HCT116 (cell line): ENCODE data around the gene CCDC184. TPM values are rescaled to one million over a fixed set of nuclear protein-coding genes. Genes with fewer than 3 reads are reported as not detected.

ENCODE experiments used
- ATAC-seq: fragments of 200-7000 bp; cut with Tn5 transposase; 2 replicates; pipeline ENCODE4 v1.9.1; 2020; ENCODE audit warnings: mild to moderate bottlenecking, moderate library complexity
- BruUV-seq: library from RNA; stranded (reverse); fragments of 400-500 nt; replicated peaks from 2 replicates; lab custom pipeline; 2021; lab: Mats Ljungman, UMichigan
- CTCF ChIA-PET: fragments of 300-600 bp; sonication (Branson Sonifier 250); formaldehyde crosslinking; loops from one replicate; lab custom pipeline; 2021; ENCODE audit warnings: antibody characterized with exemption; lab: Charles Lee
- POLR2A ChIA-PET: fragments of 300-600, 350-600 bp; sonication (Branson Sonifier 250); formaldehyde crosslinking; loops from one replicate; lab custom pipeline; 2021; ENCODE audit warnings: antibody characterized with exemption; lab: Charles Lee
- RAD21 ChIA-PET, 2 experiments: fragments of 300-600 bp; sonication (Branson Sonifier 250); formaldehyde crosslinking; loops; one replicate each; lab custom pipeline; 2023; ENCODE audit warnings: low total read pairs in 2 of 2; ENCODE audit not compliant: uncharacterized antibody in 2 of 2, unreplicated experiment in 2 of 2, low non-redundant PET in 1 of 2; lab: Charles Lee
- DNase-seq: peaks from one replicate; pipeline ENCODE4 v3.0.0-alpha.2; 2010; ENCODE audit warnings: low read depth, low spot score
- H2AFZ ChIP-seq: fragments of 200-600 bp; shearing (Covaris generic), sonication (generic); 2 replicates; pipeline ENCODE4 v1.6.1; 2017; ENCODE audit warnings: low read depth, mixed run types, mixed read lengths, antibody characterized with exemption, low read length; ENCODE audit not compliant: poor library complexity, severe bottlenecking
- H3K27ac ChIP-seq: 2 replicates; pipeline ENCODE4 v1.5.1; 2012; ENCODE audit warnings: low read depth, low read length
- H3K27me3 ChIP-seq: fragments of 200-600 bp; sonication (generic); 2 replicates; pipeline ENCODE4 v1.6.1; 2016; ENCODE audit warnings: mixed run types, low read length, mixed read lengths; ENCODE audit not compliant: insufficient read depth
- H3K36me3 ChIP-seq, 2 experiments: fragments of 200-500 bp in 1 of 2; fragments of 200-600 bp in 1 of 2; sonication (Bioruptor generic) in 1 of 2; sonication (generic) in 1 of 2; 2 replicates each; pipeline versions ENCODE4 v1.5.1 to v1.6.1; 2014 to 2016; ENCODE audit warnings: low read length in 2 of 2, inconsistent platforms in 1 of 2, mixed read lengths in 1 of 2, mixed run types in 1 of 2; ENCODE audit not compliant: insufficient read depth in 2 of 2, control insufficient read depth in 1 of 2
- H3K4me1 ChIP-seq, 2 experiments: fragments of 200-600 bp in 1 of 2; sonication (generic) in 1 of 2; 2 replicates each; pipeline versions ENCODE4 v1.5.1 to v1.6.1; 2012 to 2017; ENCODE audit warnings: low read length in 2 of 2, inconsistent platforms in 1 of 2, mild to moderate bottlenecking in 1 of 2, mixed read lengths in 1 of 2, mixed run types in 1 of 2, moderate library complexity in 1 of 2; ENCODE audit not compliant: insufficient read depth in 2 of 2, control insufficient read depth in 1 of 2
- H3K4me2 ChIP-seq: fragments of 200-600 bp; sonication (generic); 2 replicates; pipeline ENCODE4 v1.6.1; 2017; ENCODE audit warnings: mixed run types, low read length, mixed read lengths
- H3K4me3 ChIP-seq, 2 experiments: fragments of 200-600 bp in 1 of 2; sonication (generic) in 1 of 2; replicated peaks in 1 of 2; 2 replicates each; pipeline ENCODE4 v1.5.1; 2011 to 2016; ENCODE audit warnings: low read length in 2 of 2, control low read depth in 1 of 2, low read depth in 1 of 2, mild to moderate bottlenecking in 1 of 2, mixed read lengths in 1 of 2, mixed run types in 1 of 2
- H3K79me2 ChIP-seq: fragments of 200-600 bp; sonication (generic); 2 replicates; pipeline ENCODE4 v1.6.1; 2017; ENCODE audit warnings: mild to moderate bottlenecking, mixed run types, low read length, moderate library complexity, mixed read lengths; ENCODE audit not compliant: insufficient read depth
- H3K9ac ChIP-seq: fragments of 200-600 bp; sonication (generic); 2 replicates; pipeline ENCODE4 v1.6.1; 2016; ENCODE audit warnings: low read length, mixed read lengths
- H3K9me2 ChIP-seq: fragments of 200-600 bp; sonication (generic), shearing (Covaris generic); 2 replicates; pipeline ENCODE4 v1.6.1; 2017; ENCODE audit warnings: mixed run types, mild to moderate bottlenecking, moderate library complexity; ENCODE audit not compliant: insufficient read depth
- H3K9me3 ChIP-seq, 2 experiments: fragments of 200-500 bp in 1 of 2; fragments of 200-600 bp in 1 of 2; sonication (Bioruptor generic) in 1 of 2; sonication (generic) in 1 of 2; 2 replicates each; pipeline ENCODE4 v1.6.1; 2014 to 2017; ENCODE audit warnings: low read length in 2 of 2, mixed read lengths in 2 of 2, inconsistent platforms in 1 of 2, low read depth in 1 of 2, mild to moderate bottlenecking in 1 of 2, mixed run types in 1 of 2, moderate library complexity in 1 of 2; ENCODE audit not compliant: control insufficient read depth in 1 of 2, insufficient read depth in 1 of 2
- H4K20me1 ChIP-seq: fragments of 200-600 bp; sonication (generic), shearing (Covaris generic); 2 replicates; pipeline ENCODE4 v1.6.1; 2017; ENCODE audit warnings: mixed run types, mild to moderate bottlenecking, moderate library complexity; ENCODE audit not compliant: insufficient read depth
- ATF3 ChIP-seq: IDR thresholded peaks from 2 replicates; pipeline ENCODE4 v1.6.1; 2012
- CBX3 ChIP-seq: IDR thresholded peaks from 2 replicates; pipeline ENCODE4 v1.6.1; 2012; ENCODE audit warnings: low read depth
- CEBPB ChIP-seq: IDR thresholded peaks from 2 replicates; pipeline ENCODE4 v1.6.1; 2012; ENCODE audit warnings: low read depth
- ELF1 ChIP-seq: IDR thresholded peaks from 2 replicates; pipeline ENCODE4 v1.6.1; 2012; ENCODE audit warnings: low read depth, borderline replicate concordance
- EZH2 ChIP-seq: fragments of 200-600 bp; sonication (generic); IDR thresholded peaks from 2 replicates; pipeline ENCODE4 v1.6.1; 2017; ENCODE audit warnings: antibody characterized with exemption, mixed run types
- EZH2phosphoT487 ChIP-seq: fragments of 200-600 bp; IDR thresholded peaks from 2 replicates; pipeline ENCODE4 v1.6.1; 2018; ENCODE audit warnings: antibody characterized with exemption, borderline replicate concordance
- FOSL1 ChIP-seq: IDR thresholded peaks from 2 replicates; pipeline ENCODE4 v1.6.1; 2012; ENCODE audit warnings: low read depth
- JUND ChIP-seq: IDR thresholded peaks from 2 replicates; pipeline ENCODE4 v1.6.1; 2012
- POLR2A ChIP-seq: IDR thresholded peaks from 2 replicates; pipeline ENCODE4 v1.7.0; 2011; ENCODE audit warnings: borderline replicate concordance; ENCODE audit not compliant: insufficient read depth, insufficient read length; ENCODE audit errors: extremely low read depth
- POLR2AphosphoS5 ChIP-seq: IDR thresholded peaks from 2 replicates; pipeline ENCODE4 v1.6.1; 2011; ENCODE audit warnings: mild to moderate bottlenecking, low read depth, low read length, moderate library complexity
- RAD21 ChIP-seq: IDR thresholded peaks from 2 replicates; pipeline ENCODE4 v1.6.1; 2012; ENCODE audit warnings: low read depth, mild to moderate bottlenecking
- REST ChIP-seq: IDR thresholded peaks from 2 replicates; pipeline ENCODE4 v1.6.1; 2012; ENCODE audit warnings: low read depth
- SIN3A ChIP-seq: IDR thresholded peaks from 2 replicates; pipeline ENCODE4 v1.6.1; 2012; ENCODE audit warnings: low read depth
- TCF7L2 ChIP-seq: IDR thresholded peaks from 2 replicates; pipeline ENCODE4 v1.7.0; 2011; ENCODE audit warnings: borderline replicate concordance, inconsistent platforms; ENCODE audit not compliant: insufficient read depth, insufficient read length; ENCODE audit errors: extremely low read depth
- ZFX ChIP-seq: fragments of 450-650 bp; IDR thresholded peaks from 2 replicates; pipeline ENCODE4 v1.6.1; 2017
- ZNF274 ChIP-seq: fragments of 200-500 bp; sonication (Bioruptor generic); IDR thresholded peaks from 2 replicates; pipeline ENCODE4 v1.6.1; 2014; ENCODE audit warnings: mild to moderate bottlenecking, low read depth, low read length, inconsistent platforms
- intact Hi-C: fragments of 100-400 bp; cut with micrococcal nuclease; formaldehyde crosslinking; loops from 2 replicates; pipeline ENCODE4 v1.10.0; 2022
- total RNA-seq: library from RNA; stranded (reverse); gene quantifications from one replicate; pipeline ENCODE4 v1.2.1, GENCODE V29; 2021; ENCODE audit not compliant: unreplicated experiment

Gene CCDC184
- total RNA-seq, 1 experiment from 2014 or later: 0.34 TPM

- ATAC-seq: no peak
- Histone ChIP-seq H3K27ac (no peak overlapping the region), H3K4me1 (peaks cover 7 to 8% of the 10 kb centered on the region in 2 experiments; a peak in 3 of 4 replicates), H3K9me3 (no peaks in the 10 kb centered on the region), H3K9ac (no peak overlapping the region), H3K4me2 (no peak overlapping the region), H2AFZ (no peak overlapping the region)
- intact Hi-C loops: no loop called here
- no peak for DNase-seq
- TF ChIP-seq FOSL1: no peak
- TF ChIP-seq SIN3A: no peak
- TF ChIP-seq POLR2AphosphoS5: no peak
- TF ChIP-seq ZFX: no peak
- no peak for TF ChIP-seq CEBPB
- TF ChIP-seq ELF1: no peak
- TF ChIP-seq TCF7L2: no peak
- no peak for TF ChIP-seq EZH2
- TF ChIP-seq, all 23 proteins: peak for 0
- Histone ChIP-seq H4K20me1 (no peaks in the 10 kb centered on the region), H3K36me3 (no peaks in the 10 kb centered on the region), H3K79me2 (no peaks in the 10 kb centered on the region), H3K27me3 (peaks cover 22% of the 10 kb centered on the region; the same call in 1 of the 2 replicates), H3K9me2 (no peaks in the 10 kb centered on the region), H3K4me3 (no peak overlapping the region)
- POLR2A ChIA-PET: no interaction called here
- no TSS peak for BruUV-seq
- RAD21 ChIA-PET: no interaction called here
- CTCF ChIA-PET: interaction anchor here (1.1 to 1.6 kb wide), 3 partner anchors 12 to 21 kb away, joined by 3 to 4 read pairs (median 4); partner anchors contain the start of gene ASB8
Measured at GRCh38 chr12:48176417-48176751, 7.1 kb upstream of the CCDC184 start.

- TF ChIP-seq RAD21: no peak
- TF ChIP-seq POLR2A: no peak
- no peak for TF ChIP-seq CEBPB
- TF ChIP-seq SIN3A: no peak
- no peak for TF ChIP-seq EZH2
- TF ChIP-seq ZNF274: no peak
- TF ChIP-seq CBX3: no peak
- no peak for TF ChIP-seq ZFX
- no peak for TF ChIP-seq EZH2phosphoT487
- TF ChIP-seq JUND: no peak
- TF ChIP-seq FOSL1: no peak
- TF ChIP-seq ELF1: no peak
- no peak for TF ChIP-seq ATF3
- no peak; the same call in 1 of the 2 replicates for TF ChIP-seq REST
- TF ChIP-seq, all 23 proteins: peak for 0
- no TSS peak for BruUV-seq
- H3K9me2 ChIP-seq: no peaks in the 10 kb centered on the region
- H3K9me3 ChIP-seq: no peaks in the 10 kb centered on the region
- ChIA-PET CTCF (interaction anchor here (1.0 kb wide), 1 partner anchor 19 kb away, joined by 3 read pairs; no protein-coding TSS in a partner anchor), POLR2A (no interaction called here), RAD21 (no interaction called here)
- H3K79me2 ChIP-seq: no peaks in the 10 kb centered on the region
- no peak overlapping the region for H3K9ac ChIP-seq
- H3K36me3 ChIP-seq: no peaks in the 10 kb centered on the region
- ATAC-seq (no peak), DNase-seq (no peak)
- no peak overlapping the region for H2AFZ ChIP-seq
- H3K4me1 ChIP-seq: peaks cover 7 to 13% of the 10 kb centered on the region in 2 experiments; a peak in 3 of 4 replicates
- H3K27ac ChIP-seq: no peak overlapping the region
- H3K4me3 ChIP-seq: no peak overlapping the region
- intact Hi-C loops: no loop called here
- H3K4me2 ChIP-seq: no peak overlapping the region
- peaks cover 24% of the 10 kb centered on the region; the same call in 1 of the 2 replicates for H3K27me3 ChIP-seq
- no peaks in the 10 kb centered on the region for H4K20me1 ChIP-seq
Measured at GRCh38 chr12:48177982-48178381, 5.5 kb upstream of the CCDC184 start.
